ENCODE results near the gene PDX1.
A peak's percentile ranks its signal among the peaks of the same experiment; 100 is the strongest.

PDX1 gene

DNA sequence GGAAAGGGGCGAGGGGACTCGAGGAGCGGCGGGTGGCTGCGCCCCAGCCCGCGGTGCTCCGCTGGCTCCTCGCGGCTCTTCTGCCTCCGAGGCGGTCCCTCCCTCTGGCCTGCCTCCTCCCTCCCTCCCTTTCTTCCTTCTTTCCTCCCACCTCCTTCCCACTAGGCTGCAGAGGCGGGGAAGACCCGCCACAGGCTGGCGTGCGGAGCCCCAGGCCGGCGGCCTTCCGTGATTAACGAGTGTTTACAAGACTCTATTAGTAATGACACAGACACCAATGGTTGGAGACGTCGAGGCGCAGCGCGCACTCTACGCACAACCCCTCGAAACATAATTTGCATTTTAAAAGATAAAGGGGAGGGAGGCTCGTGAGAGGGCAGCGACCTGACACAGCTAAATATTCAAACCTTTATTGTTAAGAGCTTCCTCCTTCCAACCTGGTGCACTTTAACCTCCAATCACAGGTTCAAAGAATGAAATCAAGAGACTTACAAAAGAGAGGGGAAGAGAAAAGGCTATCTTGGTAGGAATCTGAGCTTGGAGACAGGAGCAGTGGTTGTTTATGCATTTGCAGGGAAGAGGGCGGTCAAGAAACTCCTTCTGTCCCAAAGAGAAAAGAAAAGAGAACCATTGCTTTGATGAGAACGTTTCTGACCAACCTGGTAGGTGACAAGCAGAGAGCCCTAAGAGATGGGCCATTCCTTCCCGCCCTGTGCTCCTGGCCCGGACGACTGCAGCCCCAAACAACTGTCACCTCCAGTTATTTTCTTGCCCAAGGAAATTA lies 49.5 kb downstream of the PDX1 start, which contains the start of gene CDX2:
TSS of gene CDX2 (minus strand) at position 234 of the 784 bp plus-strand sequence. CDS start 309 bp downstream, outside the sequence.
- no peak within 1 kb of the TSS for H3K4ac ChIP-seq (ENCODE audit: low read length)
- peak within 1 kb of the TSS in 1 of 2 donors; percentile 72 for H3K4me3 ChIP-seq (ENCODE audit: low read length in 2 of 2)
- DNase-seq (ENCODE audit: low spot score) = no peak
- WGBS, 2 donors (ENCODE audit: extremely low coverage in 2 of 2, insufficient read length in 2 of 2, insufficient replicate concordance in 1 of 2) = no CpG with 5 or more reads among the region's 34 CpGs
- H3K36me3 ChIP-seq (replicated peaks in 1 of 2; ENCODE audit: control insufficient read depth in 2 of 2, insufficient read depth in 2 of 2, low read length in 2 of 2) = no peaks in the 10 kb centered on the region
- H3K27me3 ChIP-seq (ENCODE audit: control insufficient read depth in 3 of 3, insufficient read depth in 3 of 3, low read depth in 1 of 3, low read length in 3 of 3) = peaks cover 61 to 100% (median 81%) of the 10 kb centered on the region in 3 experiments
- H2AFZ ChIP-seq (ENCODE audit: low read length) = peak within 1 kb of the TSS; percentile 61
- peak within 1 kb of the TSS; percentile 43 for H2BK15ac ChIP-seq (ENCODE audit: low read length)
- peak within 1 kb of the TSS; percentile 39 for H3K9ac ChIP-seq (ENCODE audit: low read depth, low read length, poor library complexity)
- H2BK120ac ChIP-seq (ENCODE audit: low read depth, low read length) = no peak within 1 kb of the TSS
- no peak within 1 kb of the TSS for H4K91ac ChIP-seq (ENCODE audit: low read depth, low read length, poor library complexity)
- H2BK12ac ChIP-seq (ENCODE audit: low read length) = peak within 1 kb of the TSS; percentile 87
- H2BK5ac ChIP-seq (ENCODE audit: low read length) = no peak within 1 kb of the TSS
- peak within 1 kb of the TSS; percentile 78 for H4K8ac ChIP-seq (ENCODE audit: low read depth, low read length)
- H3K23ac ChIP-seq (ENCODE audit: low read depth, low read length, poor library complexity) = peak within 1 kb of the TSS; percentile 77
- H3K79me1 ChIP-seq (ENCODE audit: low read depth, low read length) = peaks cover 1% of the 10 kb centered on the region
- H3K4me1 ChIP-seq (ENCODE audit: control insufficient read depth in 2 of 2, insufficient read depth in 1 of 2, low read depth in 1 of 2, low read length in 2 of 2) = peaks cover 6 to 29% of the 10 kb centered on the region in 2 donors
- H3K4me2 ChIP-seq (ENCODE audit: insufficient read depth, low read length, poor library complexity, severe bottlenecking) = peak within 1 kb of the TSS; percentile 69
- peaks cover 1 to 2% of the 10 kb centered on the region in 2 donors for H3K9me3 ChIP-seq (replicated peaks in 1 of 2; ENCODE audit: control insufficient read depth in 2 of 2, insufficient read depth in 1 of 2, low read depth in 1 of 2, low read length in 2 of 2)
- peak within 1 kb of the TSS; percentile 96 for H3K18ac ChIP-seq (ENCODE audit: low read length)
- peak within 1 kb of the TSS; percentile 50 for H3K14ac ChIP-seq (ENCODE audit: low read length)
- H2AK5ac ChIP-seq (ENCODE audit: low read depth, low read length) = no peak within 1 kb of the TSS
- no peak within 1 kb of the TSS for H3K27ac ChIP-seq (replicated peaks; ENCODE audit: low read length)

DNA sequence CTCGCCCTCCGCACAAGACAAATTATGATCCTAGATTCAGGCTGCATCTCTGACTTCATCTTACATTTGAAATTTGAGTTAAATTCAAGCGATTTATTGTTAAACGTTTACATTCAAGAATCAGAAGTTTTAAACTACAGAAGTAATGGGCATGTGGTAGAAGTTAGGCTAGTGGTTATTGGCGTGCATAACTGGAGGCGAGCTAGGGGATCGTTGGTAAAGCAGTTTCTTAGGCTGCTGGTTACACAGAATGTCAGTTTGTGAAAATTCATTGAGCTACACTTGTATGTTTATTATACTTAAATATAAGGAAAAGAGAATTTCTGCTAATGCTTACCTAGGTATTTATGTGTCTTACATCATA lies 50.0 kb downstream of the PDX1 start:
- H2AFZ ChIP-seq (ENCODE audit: low read length) = no peak overlapping the region
- no peak overlapping the region for H2BK5ac ChIP-seq (ENCODE audit: low read length)
- no peak overlapping the region for H3K14ac ChIP-seq (ENCODE audit: low read length)
- no peak overlapping the region for H3K4me2 ChIP-seq (ENCODE audit: insufficient read depth, low read length, poor library complexity, severe bottlenecking)
- peaks cover 1% of the 10 kb centered on the region for H3K79me1 ChIP-seq (ENCODE audit: low read depth, low read length)
- H3K23ac ChIP-seq (ENCODE audit: low read depth, low read length, poor library complexity) = no peak overlapping the region
- DNase-seq (ENCODE audit: low spot score) = no peak
- H3K27me3 ChIP-seq (ENCODE audit: control insufficient read depth in 3 of 3, insufficient read depth in 3 of 3, low read depth in 1 of 3, low read length in 3 of 3) = peaks cover 60 to 100% (median 81%) of the 10 kb centered on the region in 3 experiments
- H3K18ac ChIP-seq (ENCODE audit: low read length) = no peak overlapping the region
- peaks cover 2 to 3% of the 10 kb centered on the region in 2 donors for H3K9me3 ChIP-seq (replicated peaks in 1 of 2; ENCODE audit: control insufficient read depth in 2 of 2, insufficient read depth in 1 of 2, low read depth in 1 of 2, low read length in 2 of 2)
- no peak overlapping the region for H2BK120ac ChIP-seq (ENCODE audit: low read depth, low read length)
- no peak overlapping the region for H4K91ac ChIP-seq (ENCODE audit: low read depth, low read length, poor library complexity)
- H3K4ac ChIP-seq (ENCODE audit: low read length) = no peak overlapping the region
- no peak overlapping the region for H3K27ac ChIP-seq (replicated peaks; ENCODE audit: low read length)
- no peak overlapping the region for H2BK15ac ChIP-seq (ENCODE audit: low read length)
- H4K8ac ChIP-seq (ENCODE audit: low read depth, low read length) = no peak overlapping the region
- H3K36me3 ChIP-seq (replicated peaks in 1 of 2; ENCODE audit: control insufficient read depth in 2 of 2, insufficient read depth in 2 of 2, low read length in 2 of 2) = no peaks in the 10 kb centered on the region
- H2BK12ac ChIP-seq (ENCODE audit: low read length) = no peak overlapping the region
- no peak overlapping the region for H3K9ac ChIP-seq (ENCODE audit: low read depth, low read length, poor library complexity)
- H2AK5ac ChIP-seq (ENCODE audit: low read depth, low read length) = no peak overlapping the region
- no CpG with 5 or more reads among the region's 7 CpGs for WGBS, 2 donors (ENCODE audit: extremely low coverage in 2 of 2, insufficient read length in 2 of 2, insufficient replicate concordance in 1 of 2)
- no peak overlapping the region for H3K4me3 ChIP-seq (ENCODE audit: low read length in 2 of 2)
- peaks cover 6 to 29% of the 10 kb centered on the region in 2 donors for H3K4me1 ChIP-seq (ENCODE audit: control insufficient read depth in 2 of 2, insufficient read depth in 1 of 2, low read depth in 1 of 2, low read length in 2 of 2)

DNA sequence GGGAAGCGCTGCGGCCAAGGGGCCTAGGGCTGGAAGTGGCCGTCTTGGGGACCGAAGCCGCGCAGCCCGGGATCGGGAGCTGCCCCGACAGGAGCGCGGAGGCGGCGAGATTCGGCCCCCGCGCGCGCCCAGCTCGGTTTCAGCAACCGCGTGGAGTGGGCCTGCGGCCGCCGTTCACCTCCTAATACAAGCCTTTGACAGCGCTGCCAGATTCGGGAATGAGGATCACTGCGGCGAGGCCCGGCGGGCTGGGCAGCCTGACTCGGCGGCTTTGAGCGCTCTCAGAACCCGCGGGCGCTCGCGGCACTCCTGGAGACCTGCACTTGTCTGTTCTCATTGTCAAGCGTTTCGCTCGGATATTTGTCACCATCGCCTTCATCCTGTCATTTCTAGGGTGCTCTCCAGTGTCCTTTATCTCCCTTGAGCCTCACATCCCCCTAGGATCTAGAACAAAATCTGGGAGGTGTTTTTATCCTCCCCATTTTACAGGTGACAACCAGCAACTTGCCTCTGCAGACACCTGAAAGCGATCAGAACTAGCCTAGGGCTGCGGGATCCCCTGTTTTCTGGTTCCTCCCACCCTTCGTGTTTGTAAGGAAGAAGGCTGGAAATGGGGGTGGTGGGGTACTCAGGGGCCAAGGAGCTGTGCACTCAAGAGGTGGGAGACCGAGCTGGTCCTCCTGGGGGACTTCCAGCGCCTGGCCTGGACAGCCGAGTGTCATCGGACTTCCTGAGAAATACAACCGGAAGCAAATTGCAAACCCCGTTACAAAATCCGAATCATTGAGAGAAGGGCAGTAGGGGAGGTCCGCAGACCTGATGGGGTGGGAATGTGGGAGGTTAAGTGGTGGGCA lies 50.8 kb downstream of the PDX1 start:
- H3K14ac ChIP-seq (ENCODE audit: low read length) = no peak overlapping the region
- H3K4me1 ChIP-seq (ENCODE audit: control insufficient read depth in 2 of 2, insufficient read depth in 1 of 2, low read depth in 1 of 2, low read length in 2 of 2) = peaks cover 6 to 29% of the 10 kb centered on the region in 2 donors
- H2BK15ac ChIP-seq (ENCODE audit: low read length) = peak overlapping the region; percentile 30
- peaks cover 2 to 3% of the 10 kb centered on the region in 2 donors for H3K9me3 ChIP-seq (replicated peaks in 1 of 2; ENCODE audit: control insufficient read depth in 2 of 2, insufficient read depth in 1 of 2, low read depth in 1 of 2, low read length in 2 of 2)
- peak overlapping the region; percentile 35 for H2BK120ac ChIP-seq (ENCODE audit: low read depth, low read length)
- no peak overlapping the region for H3K9ac ChIP-seq (ENCODE audit: low read depth, low read length, poor library complexity)
- H3K18ac ChIP-seq (ENCODE audit: low read length) = peak overlapping the region; percentile 81
- peaks cover 1% of the 10 kb centered on the region for H3K79me1 ChIP-seq (ENCODE audit: low read depth, low read length)
- H3K27ac ChIP-seq (replicated peaks; ENCODE audit: low read length) = no peak overlapping the region
- peaks cover 58 to 100% (median 81%) of the 10 kb centered on the region in 3 experiments for H3K27me3 ChIP-seq (ENCODE audit: control insufficient read depth in 3 of 3, insufficient read depth in 3 of 3, low read depth in 1 of 3, low read length in 3 of 3)
- peak overlapping the region; percentile 59 for H3K4me2 ChIP-seq (ENCODE audit: insufficient read depth, low read length, poor library complexity, severe bottlenecking)
- H4K91ac ChIP-seq (ENCODE audit: low read depth, low read length, poor library complexity) = no peak overlapping the region
- peak overlapping the region; percentile 55 for H2AFZ ChIP-seq (ENCODE audit: low read length)
- peak overlapping the region; percentile 65 for H2BK12ac ChIP-seq (ENCODE audit: low read length)
- H3K23ac ChIP-seq (ENCODE audit: low read depth, low read length, poor library complexity) = no peak overlapping the region
- peak overlapping the region; percentile 67 for H2AK5ac ChIP-seq (ENCODE audit: low read depth, low read length)
- no peak overlapping the region for H4K8ac ChIP-seq (ENCODE audit: low read depth, low read length)
- DNase-seq (ENCODE audit: low spot score) = no peak
- no CpG with 5 or more reads among the region's 53 CpGs for WGBS, 2 donors (ENCODE audit: extremely low coverage in 2 of 2, insufficient read length in 2 of 2, insufficient replicate concordance in 1 of 2)
- H3K36me3 ChIP-seq (replicated peaks in 1 of 2; ENCODE audit: control insufficient read depth in 2 of 2, insufficient read depth in 2 of 2, low read length in 2 of 2) = no peaks in the 10 kb centered on the region
- H3K4ac ChIP-seq (ENCODE audit: low read length) = peak overlapping the region; percentile 2
- H3K4me3 ChIP-seq (ENCODE audit: low read length in 2 of 2) = no peak overlapping the region
- no peak overlapping the region for H2BK5ac ChIP-seq (ENCODE audit: low read length)
